GM15510 (cell line): ENCODE data around the gene CISH.

Experiments used
- POLR2A ChIP-seq: IDR thresholded peaks from 3 replicates; pipeline ENCODE4 v1.6.1; 2011; ENCODE audit warnings: borderline replicate concordance; ENCODE audit not compliant: insufficient read length; ENCODE audit errors: extremely low read depth

The CISH gene

GRCh38 chr3:50557915-50558314 lies 53.7 kb downstream of the CISH start:
- no peak for TF ChIP-seq POLR2A

- TF ChIP-seq POLR2A: no peak
Measured at GRCh38 chr3:50557106-50557505, 54.5 kb downstream of the CISH start.
